SU-DHL-6 (cell line): ENCODE measurements around the gene ST7L.

ENCODE experiments used
- CTCF ChIP-seq: fragments of 200-600 bp; sonication (generic); IDR thresholded peaks from one replicate; pipeline ENCODE4 v1.5.1; 2017; ENCODE audit warnings: antibody characterized with exemption, mild to moderate bottlenecking, low read length, moderate library complexity; ENCODE audit not compliant: insufficient read depth, poor library complexity, severe bottlenecking
- EZH2phosphoT487 ChIP-seq: fragments of 200-600 bp; sonication (generic), shearing (Covaris generic); conservative IDR thresholded peaks from 2 replicates; pipeline ENCODE4 v1.6.1; 2018; ENCODE audit warnings: mild to moderate bottlenecking, antibody characterized with exemption, low read length, moderate library complexity, mixed read lengths

- no peak for TF ChIP-seq CTCF
- TF ChIP-seq EZH2phosphoT487 = no peak
Measured at GRCh38 chr1:112538883-112539282, 80.1 kb downstream of the ST7L start.
